Thymus (tissue), 11 donors: ENCODE data around the gene TAS1R3. TPM values are rescaled to one million over a fixed set of nuclear protein-coding genes. Genes with fewer than 3 reads are reported as not detected.

Experiments used
- DNase-seq, 9 donors: peaks; one replicate each; pipeline ENCODE4 v3.0.0-alpha.2; 2013; ENCODE audit warnings: low spot score in 9 of 9, low read depth in 6 of 9, missing footprints in 1 of 9
- H3K27ac ChIP-seq, 2 donors: one replicate each; pipeline ENCODE4 v1.5.1; 2013; ENCODE audit warnings: control low read depth in 1 of 2, low read depth in 1 of 2, low read length in 1 of 2, mild to moderate bottlenecking in 1 of 2, moderate library complexity in 1 of 2
- H3K27me3 ChIP-seq, 2 donors: one replicate each; pipeline ENCODE4 v1.5.1; 2013; ENCODE audit warnings: low read length in 1 of 2; ENCODE audit not compliant: control insufficient read depth in 2 of 2, insufficient read depth in 1 of 2
- H3K36me3 ChIP-seq, 2 donors: one replicate each; pipeline ENCODE4 v1.5.1; 2013; ENCODE audit warnings: low read length in 1 of 2, mild to moderate bottlenecking in 1 of 2, moderate library complexity in 1 of 2; ENCODE audit not compliant: control insufficient read depth in 2 of 2, insufficient read depth in 2 of 2
- H3K4me1 ChIP-seq, 2 donors: one replicate each; pipeline ENCODE4 v1.5.1; 2013; ENCODE audit warnings: low read length in 2 of 2; ENCODE audit not compliant: control insufficient read depth in 2 of 2, insufficient read depth in 2 of 2
- H3K4me3 ChIP-seq, 2 donors: one replicate each; pipeline ENCODE4 v1.5.1; 2013; ENCODE audit warnings: low read length in 2 of 2, control low read depth in 1 of 2, mild to moderate bottlenecking in 1 of 2
- H3K9me3 ChIP-seq, 2 donors: one replicate each; pipeline ENCODE4 v1.5.1; 2013; ENCODE audit warnings: low read length in 1 of 2, mild to moderate bottlenecking in 1 of 2; ENCODE audit not compliant: control insufficient read depth in 2 of 2, insufficient read depth in 1 of 2
- WGBS: extraction: QIAGEN DNeasy Blood & Tissue Kit; methylation state at CpG from one replicate; pipeline ENCODE4 v1.1.7; 2013; 5-methylcytosine and 5-hydroxymethylcytosine counted together
- polyA plus RNA-seq: library from polyadenylated mRNA; stranded (reverse); fragments of 200-250 nt; gene quantifications from one replicate; pipeline ENCODE4 v1.2.3, GENCODE V29; 2013
- total RNA-seq: library from RNA; stranded (reverse); fragments of 120-200 nt; gene quantifications from one replicate; pipeline ENCODE4 v1.2.4, GENCODE V29; 2013
- donor health status: healthy.

Gene TAS1R3
- total and polyA plus RNA-seq, 2 donors, result 0.19 to 0.37 TPM

DNA sequence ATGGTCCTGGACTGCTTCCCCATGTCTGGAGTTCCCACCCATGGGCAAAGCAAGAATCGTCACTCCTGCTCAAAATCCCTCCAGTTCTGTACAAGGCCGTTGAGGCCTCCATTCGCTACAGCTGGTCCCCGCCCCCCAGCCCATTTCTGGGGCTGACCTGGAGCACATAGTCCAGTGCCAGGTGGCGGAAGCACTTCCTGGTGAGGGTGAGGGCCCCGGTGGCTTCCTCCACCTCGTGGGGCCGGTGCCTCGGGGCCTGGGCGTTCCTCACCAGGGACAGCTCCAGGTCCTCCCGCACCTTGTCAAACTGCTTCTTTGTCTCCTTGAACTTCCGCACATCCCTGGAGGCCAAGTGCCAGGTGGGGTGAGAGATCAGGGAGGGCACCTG lies 30.7 kb upstream of the TAS1R3 start:
- Histone ChIP-seq H3K36me3 (peaks cover 4 to 21% of the 10 kb centered on the region in 2 donors), H3K4me3 (no peak overlapping the region), H3K9me3 (peaks cover 0 to 8% of the 10 kb centered on the region in 2 donors), H3K27ac (no peak overlapping the region), H3K4me1 (peaks cover 11% of the 10 kb centered on the region in 2 donors), H3K27me3 (no peaks in the 10 kb centered on the region)
- DNase-seq, result no peak
- 96% methylated on average over 12 of the region's 12 CpGs for WGBS

DNA sequence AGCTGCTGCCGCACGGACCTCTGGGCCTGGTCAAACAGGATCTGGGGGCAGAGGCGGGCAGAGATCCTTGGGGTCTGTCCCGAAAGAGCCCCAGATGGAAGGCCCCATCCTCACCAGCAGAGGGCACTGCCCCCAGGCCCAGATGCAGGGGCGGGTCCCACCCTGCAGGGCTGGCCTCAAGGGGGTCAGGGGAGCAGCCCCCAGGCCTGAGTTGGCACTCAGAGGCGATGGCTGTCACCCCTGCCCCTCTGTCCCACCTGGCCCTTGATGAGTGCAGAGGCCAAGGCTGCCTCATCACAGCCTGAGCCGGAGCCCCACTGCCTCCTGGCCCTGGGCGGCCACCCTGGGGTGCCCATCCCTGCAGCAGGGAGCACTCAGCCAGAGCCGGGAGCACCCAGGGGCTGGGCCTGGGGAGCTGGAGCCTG lies 29.1 kb upstream of the TAS1R3 start:
- Histone ChIP-seq H3K9me3 (peaks cover 0 to 10% of the 10 kb centered on the region in 2 donors), H3K27ac (no peak overlapping the region), H3K36me3 (peaks cover 2 to 6% of the 10 kb centered on the region in 2 donors), H3K27me3 (no peaks in the 10 kb centered on the region), H3K4me3 (no peak overlapping the region), H3K4me1 (peaks cover 17 to 28% of the 10 kb centered on the region in 2 donors)
- 97% methylated on average over 9 of the region's 9 CpGs for WGBS
- DNase-seq, result no peak

DNA sequence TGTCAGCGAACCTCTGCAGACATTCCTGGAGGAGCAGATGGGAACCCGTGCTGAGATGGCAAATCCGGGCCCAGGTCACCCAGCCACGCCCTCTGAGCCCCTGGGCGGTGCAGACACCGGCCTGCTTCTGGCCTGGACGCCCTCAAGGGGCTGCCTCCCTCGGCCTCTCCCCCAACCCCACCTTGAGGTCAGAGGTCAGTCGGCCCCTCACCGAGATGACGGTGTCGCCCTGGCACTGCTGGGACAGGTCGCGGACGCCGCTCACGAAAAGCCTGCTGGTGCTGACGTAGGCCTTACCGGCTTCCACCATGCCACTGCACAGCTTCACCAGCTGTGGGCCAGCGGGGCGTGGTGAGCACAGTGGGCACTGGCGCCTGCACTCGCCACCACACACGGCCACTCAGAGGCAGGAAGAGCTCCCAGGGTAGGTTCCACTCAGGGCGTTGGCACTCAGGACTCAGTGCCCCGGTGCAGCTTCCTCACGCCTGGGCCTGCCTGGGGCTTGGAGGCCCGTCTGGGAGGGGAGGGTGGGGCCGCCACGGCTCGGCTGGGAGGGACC lies 28.1 kb upstream of the TAS1R3 start:
- no peak for DNase-seq
- 95% methylated on average over 31 of the region's 31 CpGs for WGBS
- peaks cover 17 to 30% of the 10 kb centered on the region in 2 donors for H3K4me1 ChIP-seq
- H3K27ac ChIP-seq, result no peak overlapping the region
- H3K9me3 ChIP-seq, result peaks cover 0 to 10% of the 10 kb centered on the region in 2 donors
- no peaks in the 10 kb centered on the region for H3K27me3 ChIP-seq
- peaks cover 0 to 1% of the 10 kb centered on the region in 2 donors for H3K36me3 ChIP-seq
- no peak overlapping the region for H3K4me3 ChIP-seq

DNA sequence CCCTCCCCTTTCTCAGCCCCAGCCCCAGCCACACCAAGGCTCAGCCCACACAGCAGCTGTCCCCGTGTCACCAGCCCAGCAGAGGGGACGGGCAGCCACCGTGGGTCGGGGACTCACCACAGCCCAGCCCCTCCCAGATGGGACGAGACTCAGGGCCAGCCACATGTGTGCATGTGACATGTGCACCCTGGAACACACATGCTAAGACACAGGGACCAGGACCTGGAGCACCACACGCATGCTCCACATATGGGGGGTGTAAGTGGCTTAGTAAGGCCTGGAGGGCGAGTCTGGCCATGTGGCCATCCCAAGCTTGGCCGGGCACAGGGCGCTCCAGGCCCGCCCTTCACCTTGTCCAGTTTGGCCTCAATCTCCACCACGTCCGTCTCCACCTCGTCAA lies 27.3 kb upstream of the TAS1R3 start:
- no peak overlapping the region for H3K4me3 ChIP-seq
- no peak for DNase-seq
- WGBS, result 98% methylated on average over 13 of the region's 13 CpGs
- no peaks in the 10 kb centered on the region for H3K27me3 ChIP-seq
- no peaks in the 10 kb centered on the region for H3K36me3 ChIP-seq
- H3K9me3 ChIP-seq, result peaks cover 0 to 10% of the 10 kb centered on the region in 2 donors
- no peak overlapping the region for H3K27ac ChIP-seq
- peaks cover 18 to 30% of the 10 kb centered on the region in 2 donors for H3K4me1 ChIP-seq

DNA sequence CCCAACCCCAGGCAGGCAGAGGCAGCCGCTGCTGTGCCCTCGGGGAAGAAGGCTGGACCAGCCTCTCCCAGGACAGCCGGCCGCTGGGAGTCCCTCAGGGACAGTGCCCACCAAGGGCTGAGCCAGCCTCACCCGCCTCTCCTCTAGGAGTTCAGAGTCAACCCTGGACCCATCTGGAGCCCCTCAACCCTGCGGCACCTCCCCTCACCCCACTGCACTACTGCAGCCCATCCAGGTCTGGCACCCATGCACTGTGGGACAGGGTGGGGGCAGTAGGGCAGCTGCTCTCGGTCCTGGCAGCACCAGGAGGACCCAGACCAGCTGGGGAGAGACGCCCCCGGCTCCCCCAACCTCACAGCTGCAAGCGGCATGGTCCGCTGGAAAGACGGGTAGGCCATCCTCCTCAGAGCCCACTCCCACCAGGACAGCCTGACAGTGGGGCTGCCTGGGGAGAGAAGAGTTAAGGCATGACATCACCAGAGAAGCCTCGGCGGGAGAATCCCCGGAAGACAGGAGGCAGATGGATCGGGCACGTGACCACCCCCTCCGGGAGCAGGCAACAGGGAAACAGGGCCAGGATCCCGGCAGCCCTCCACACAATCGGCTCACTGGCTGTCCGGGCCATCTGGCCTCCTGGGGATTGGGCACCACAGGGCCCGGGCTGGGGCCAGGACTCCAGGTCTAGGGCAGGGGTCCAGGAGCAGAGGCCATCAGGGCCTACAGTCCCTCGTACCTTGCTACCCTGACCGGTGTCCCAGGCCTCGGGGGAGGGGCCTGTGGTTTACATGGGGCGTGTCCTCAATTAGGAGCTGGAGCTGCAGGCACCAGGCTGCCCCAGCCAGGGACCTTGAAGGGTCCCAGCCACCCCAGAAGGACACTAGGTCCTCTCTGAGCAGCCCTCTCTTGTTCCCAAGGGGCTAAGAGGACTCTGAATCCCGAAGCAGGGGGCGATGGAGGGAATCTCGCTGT lies 26.5 kb upstream of the TAS1R3 start:
- Histone ChIP-seq H3K27me3 (peaks cover 0 to 4% of the 10 kb centered on the region in 2 donors), H3K36me3 (no peaks in the 10 kb centered on the region), H3K4me1 (peaks cover 26 to 36% of the 10 kb centered on the region in 2 donors), H3K4me3 (peak overlapping the region in 1 of 2 donors; percentile 11), H3K27ac (peak overlapping the region; percentile 91 to 94), H3K9me3 (peaks cover 0 to 10% of the 10 kb centered on the region in 2 donors)
- DNase-seq, result peak in 1 of 9 donors; percentile 24
- 65% methylated on average over 29 of the region's 29 CpGs for WGBS

DNA sequence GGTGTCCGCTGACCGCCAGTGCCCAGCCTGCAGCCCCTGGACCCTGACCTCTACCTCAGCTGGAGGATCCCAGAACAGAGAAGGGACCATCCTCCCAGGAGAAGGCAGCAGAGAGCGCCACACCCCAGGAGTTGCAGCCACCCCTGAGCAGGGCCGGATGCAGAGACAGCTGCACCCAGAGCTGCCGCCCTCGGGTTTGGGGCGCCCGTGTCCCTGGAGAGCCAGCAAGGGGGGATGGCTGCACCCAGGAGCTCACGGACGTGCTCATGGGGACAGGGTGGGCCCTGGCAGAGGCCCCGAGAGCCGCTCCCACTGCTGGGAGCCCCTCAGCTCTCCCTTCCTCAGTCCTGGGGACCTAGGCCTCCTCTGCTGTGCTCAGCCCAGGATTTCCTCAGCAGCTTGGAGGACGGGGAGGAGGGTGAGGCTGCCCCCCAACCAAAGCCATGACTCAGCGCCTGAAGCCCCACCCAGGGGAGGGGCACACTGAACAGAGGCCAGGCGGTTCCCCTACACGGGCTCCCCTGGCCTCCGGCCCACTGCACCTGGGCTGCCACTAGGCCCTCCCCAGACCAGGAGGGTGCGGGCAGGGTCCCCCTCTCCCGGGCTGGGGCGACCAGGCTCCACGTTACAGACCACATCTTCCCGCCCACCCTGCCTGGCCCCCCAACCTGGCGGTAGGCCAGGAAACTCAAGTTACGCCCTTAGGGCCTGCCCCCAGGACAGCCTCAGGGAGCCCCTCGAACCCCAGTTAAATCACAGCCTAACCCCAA lies 25.6 kb upstream of the TAS1R3 start:
- peaks cover 0 to 4% of the 10 kb centered on the region in 2 donors for H3K27me3 ChIP-seq
- H3K4me1 ChIP-seq, result peaks cover 27 to 36% of the 10 kb centered on the region in 2 donors
- peak overlapping the region; percentile 91 to 94 for H3K27ac ChIP-seq
- peak overlapping the region; percentile 44 to 63 for H3K4me3 ChIP-seq
- peaks cover 3 to 4% of the 10 kb centered on the region in 2 donors for H3K36me3 ChIP-seq
- peaks cover 0 to 4% of the 10 kb centered on the region in 2 donors for H3K9me3 ChIP-seq
- DNase-seq, result peak in 8 of 9 donors; percentile 49 to 87 (median 70)
- 10% methylated on average over 25 of the region's 25 CpGs for WGBS

DNA sequence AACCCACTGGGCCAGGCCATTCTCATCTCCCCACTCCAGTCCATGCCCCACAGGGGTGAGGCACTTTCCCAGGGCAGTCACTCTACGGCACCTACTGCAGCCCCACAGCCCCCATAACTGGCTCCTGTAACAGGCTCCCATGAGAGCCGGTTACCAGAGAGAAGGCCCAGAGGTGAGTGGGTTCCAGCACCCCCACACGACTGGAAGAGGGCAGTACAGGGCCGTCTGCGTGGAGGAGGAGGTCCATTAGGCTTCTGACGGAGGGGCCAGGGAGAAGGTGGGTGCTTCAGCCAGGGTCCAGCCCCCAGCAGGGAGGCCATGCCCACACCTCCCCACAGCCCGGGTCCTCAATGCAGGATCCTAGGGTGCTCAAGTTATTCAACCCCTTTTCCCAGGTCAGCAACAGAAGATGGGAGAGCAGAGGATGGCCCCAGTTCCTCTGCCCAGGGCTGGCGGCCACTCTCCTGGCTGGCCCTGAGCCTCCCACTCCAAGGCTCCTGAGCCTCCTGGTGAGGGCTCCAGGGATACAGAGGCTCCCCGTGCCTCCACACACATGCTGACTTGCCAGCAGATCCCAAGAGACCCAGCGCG lies 24.9 kb upstream of the TAS1R3 start:
- WGBS, result 46% methylated on average over 11 of the region's 11 CpGs
- Histone ChIP-seq H3K27ac (peak overlapping the region; percentile 9 to 94), H3K9me3 (peaks cover 0 to 3% of the 10 kb centered on the region in 2 donors), H3K27me3 (peaks cover 0 to 4% of the 10 kb centered on the region in 2 donors), H3K4me3 (peak overlapping the region; percentile 44 to 63), H3K4me1 (peaks cover 27 to 36% of the 10 kb centered on the region in 2 donors), H3K36me3 (peaks cover 7 to 11% of the 10 kb centered on the region in 2 donors)
- DNase-seq, result peak in 1 of 9 donors; percentile 43

DNA sequence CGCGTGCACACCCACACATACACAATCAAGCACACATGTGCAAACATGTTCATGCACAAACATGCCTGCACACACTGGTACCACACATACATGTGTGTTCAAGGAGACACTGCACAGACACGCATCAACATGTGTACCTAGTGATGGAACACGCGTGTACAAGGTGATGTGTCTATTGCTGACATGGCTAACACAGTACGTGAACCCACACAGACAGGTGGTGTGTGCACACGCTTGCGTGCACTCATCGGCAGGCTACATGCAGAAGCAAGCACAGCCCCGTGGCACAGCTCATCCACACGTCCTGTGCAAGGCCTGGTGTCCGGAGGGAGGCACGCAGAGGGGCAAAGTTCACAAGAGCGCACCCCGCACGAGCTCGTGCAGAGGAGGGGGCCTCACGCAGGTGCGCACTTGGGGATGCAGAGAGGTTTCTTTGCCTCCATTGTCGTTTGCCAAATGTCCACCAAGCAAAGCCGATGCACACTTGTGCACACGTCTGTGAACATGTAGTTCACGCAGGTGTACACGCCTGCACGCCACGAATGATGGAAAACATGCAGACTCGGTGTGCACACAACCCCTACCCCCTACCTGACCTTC lies 24.3 kb upstream of the TAS1R3 start:
- H3K9me3 ChIP-seq, result peaks cover 0 to 3% of the 10 kb centered on the region in 2 donors
- DNase-seq, result peak in 1 of 9 donors; percentile 24
- peaks cover 0 to 4% of the 10 kb centered on the region in 2 donors for H3K27me3 ChIP-seq
- WGBS, result 67% methylated on average over 27 of the region's 27 CpGs
- H3K4me1 ChIP-seq, result peaks cover 27 to 36% of the 10 kb centered on the region in 2 donors
- peak overlapping the region; percentile 63 to 82 for H3K4me3 ChIP-seq
- H3K36me3 ChIP-seq, result peaks cover 13 to 17% of the 10 kb centered on the region in 2 donors
- peak overlapping the region in 1 of 2 donors; percentile 7 for H3K27ac ChIP-seq
